Measurements from ENCODE around the gene PPIA.
"Not testable (repeated sequence)": the region's sequence is repeated elsewhere in the genome, so short reads cannot be mapped to it uniquely, and the experiment has no call there.

The PPIA gene

GRCh38 chr7:44764665-44765578 is 31.6 kb upstream of the PPIA start:
- no peak for DNase-seq

GRCh38 chr7:44765579-44766415 is 30.7 kb upstream of the PPIA start:
- DNase-seq = no peak

- DNase-seq = no peak
These were observed 30.1 kb upstream of the PPIA start for GRCh38 chr7:44766416-44766801.

GRCh38 chr7:44767134-44767911 is 29.2 kb upstream of the PPIA start:
- DNase-seq = no peak

GRCh38 chr7:44767912-44768627 is 28.4 kb upstream of the PPIA start:
- DNase-seq = no peak

GRCh38 chr7:44768628-44769371 is 27.7 kb upstream of the PPIA start:
- DNase-seq = no peak

GRCh38 chr7:44769376-44769775 is 27.1 kb upstream of the PPIA start:
- DNase-seq = no peak

- DNase-seq = no peak
These were observed 26.6 kb upstream of the PPIA start for GRCh38 chr7:44769776-44770294.

GRCh38 chr7:44771358-44771757 is 25.1 kb upstream of the PPIA start:
- DNase-seq = no peak

GRCh38 chr7:44772440-44772839 is 24.0 kb upstream of the PPIA start:
- no peak for DNase-seq

- no peak for DNase-seq
These were observed 23.6 kb upstream of the PPIA start for GRCh38 chr7:44772867-44773266.

- DNase-seq = not testable (repeated sequence)
These were observed 22.0 kb upstream of the PPIA start for GRCh38 chr7:44774486-44774885.

GRCh38 chr7:44775383-44776107 is 20.9 kb upstream of the PPIA start:
- no peak for DNase-seq

- DNase-seq = no peak
These were observed 20.3 kb upstream of the PPIA start for GRCh38 chr7:44776211-44776610.

GRCh38 chr7:44782460-44782859 is 14.0 kb upstream of the PPIA start:
- DNase-seq = no peak

GRCh38 chr7:44783407-44783806 is 13.1 kb upstream of the PPIA start:
- DNase-seq = no peak

GRCh38 chr7:44784364-44784763 is 12.1 kb upstream of the PPIA start:
- no peak for DNase-seq

GRCh38 chr7:44785218-44785617 is 11.3 kb upstream of the PPIA start:
- not testable (repeated sequence) for DNase-seq

GRCh38 chr7:44787041-44787440 is 9.4 kb upstream of the PPIA start:
- no peak for DNase-seq

GRCh38 chr7:44787762-44788161 is 8.7 kb upstream of the PPIA start:
- no peak for DNase-seq

- DNase-seq = no peak
These were observed 6.5 kb upstream of the PPIA start for GRCh38 chr7:44789990-44790389.
